Measurements from ENCODE around the gene C19orf73.
"Not testable (repeated sequence)": the region's sequence is repeated elsewhere in the genome, so short reads cannot be mapped to it uniquely, and the experiment has no call there.

C19orf73 gene

GRCh38 chr19:49084206-49085019, 34.5 kb downstream of the C19orf73 start:
- H2AFZ ChIP-seq (ENCODE audit: low read depth): peak overlapping the region; percentile 80
- no peak overlapping the region for H3K27ac ChIP-seq
- H3K4me3 ChIP-seq (IDR thresholded peaks at IDR 0.05; ENCODE audit: insufficient read depth, low read depth, low read length): no peak overlapping the region
- no peaks in the 10 kb centered on the region for H3K27me3 ChIP-seq (ENCODE audit: insufficient read depth, low read depth)
- peak overlapping the region; percentile 81; the same call in 1 of the 2 replicates for H3K9ac ChIP-seq
- peaks cover 11% of the 10 kb centered on the region; the same call in 1 of the 2 replicates for H3K36me3 ChIP-seq (ENCODE audit: insufficient read depth)
- TF ChIP-seq CTCF (conservative IDR thresholded peaks at IDR 0.05; ENCODE audit: low read depth, low read length): no peak
- H3K4me1 ChIP-seq (ENCODE audit: low read depth, poor library complexity, severe bottlenecking): peaks cover 23% of the 10 kb centered on the region
- peaks cover 42% of the 10 kb centered on the region for H3K79me2 ChIP-seq (ENCODE audit: insufficient read depth, low read depth)
- peaks cover 24% of the 10 kb centered on the region for H4K20me1 ChIP-seq (ENCODE audit: insufficient read depth)
- H3K4me2 ChIP-seq: peak overlapping the region; percentile 83

GRCh38 chr19:49081273-49081672, 37.7 kb downstream of the C19orf73 start:
- Histone ChIP-seq H3K27me3 (ENCODE audit: insufficient read depth, low read depth) (no peaks in the 10 kb centered on the region), H3K4me3 (IDR thresholded peaks at IDR 0.05; ENCODE audit: insufficient read depth, low read depth, low read length) (no peak overlapping the region), H2AFZ (ENCODE audit: low read depth) (no peak overlapping the region), H3K27ac (no peak overlapping the region), H4K20me1 (ENCODE audit: insufficient read depth) (0 out of 2 replicates have a peak, but pooled peaks cover under 1% of the 10 kb centered on the region), H3K79me2 (ENCODE audit: insufficient read depth, low read depth) (peaks cover 10% of the 10 kb centered on the region), H3K4me1 (ENCODE audit: low read depth, poor library complexity, severe bottlenecking) (peaks cover 8% of the 10 kb centered on the region), H3K9ac (no peak overlapping the region), H3K4me2 (no peak overlapping the region), H3K36me3 (ENCODE audit: insufficient read depth) (no peaks in the 10 kb centered on the region)
- TF ChIP-seq CTCF (conservative IDR thresholded peaks at IDR 0.05; ENCODE audit: low read depth, low read length): no peak

- H3K27ac ChIP-seq: no peak overlapping the region
- no peak overlapping the region for H3K9ac ChIP-seq
- no peak overlapping the region for H3K4me2 ChIP-seq
- no peaks in the 10 kb centered on the region for H3K36me3 ChIP-seq (ENCODE audit: insufficient read depth)
- no peak overlapping the region for H3K4me3 ChIP-seq (IDR thresholded peaks at IDR 0.05; ENCODE audit: insufficient read depth, low read depth, low read length)
- peaks cover 2% of the 10 kb centered on the region; the same call in 1 of the 2 replicates for H3K79me2 ChIP-seq (ENCODE audit: insufficient read depth, low read depth)
- TF ChIP-seq CTCF (conservative IDR thresholded peaks at IDR 0.05; ENCODE audit: low read depth, low read length): no peak
- peaks cover 7% of the 10 kb centered on the region for H3K4me1 ChIP-seq (ENCODE audit: low read depth, poor library complexity, severe bottlenecking)
- H2AFZ ChIP-seq (ENCODE audit: low read depth): no peak overlapping the region
- no peaks in the 10 kb centered on the region for H3K27me3 ChIP-seq (ENCODE audit: insufficient read depth, low read depth)
- H4K20me1 ChIP-seq (ENCODE audit: insufficient read depth): no peaks in the 10 kb centered on the region
Observed at GRCh38 chr19:49080392-49080791, 38.6 kb downstream of the C19orf73 start.

- not testable (repeated sequence) for H3K4me3 ChIP-seq (IDR thresholded peaks at IDR 0.05; ENCODE audit: insufficient read depth, low read depth, low read length); H3K27ac ChIP-seq; H3K79me2 ChIP-seq (ENCODE audit: insufficient read depth, low read depth); H3K9ac ChIP-seq; H4K20me1 ChIP-seq (ENCODE audit: insufficient read depth); H3K4me2 ChIP-seq; H3K36me3 ChIP-seq (ENCODE audit: insufficient read depth); H2AFZ ChIP-seq (ENCODE audit: low read depth); H3K4me1 ChIP-seq (ENCODE audit: low read depth, poor library complexity, severe bottlenecking)
- H3K27me3 ChIP-seq (ENCODE audit: insufficient read depth, low read depth): peaks cover 31% of the 10 kb centered on the region
- peak; percentile 42 for TF ChIP-seq CTCF (conservative IDR thresholded peaks at IDR 0.05; ENCODE audit: low read depth, low read length)
Observed at GRCh38 chr19:49074869-49075268, 44.1 kb downstream of the C19orf73 start.
